Skin epidermis (tissue), 12 donors: ENCODE measurements around the gene TTC14.

Experiments used
- H3K27ac ChIP-seq, 21 experiments: fragments of 200-600 bp; sonication (generic) in 11 of 21; one replicate each; pipeline ENCODE4 v1.5.0; 2020; ENCODE audit warnings: mild to moderate bottlenecking in 3 of 21, inconsistent platforms in 2 of 21, moderate library complexity in 2 of 21
- H3K4me3 ChIP-seq, 7 experiments: fragments of 200-600 bp; sonication (generic) in 2 of 7; one replicate each; pipeline ENCODE4 v1.5.0; 2020; ENCODE audit warnings: inconsistent platforms in 2 of 7, mild to moderate bottlenecking in 2 of 7, moderate library complexity in 1 of 7

The TTC14 gene

DNA sequence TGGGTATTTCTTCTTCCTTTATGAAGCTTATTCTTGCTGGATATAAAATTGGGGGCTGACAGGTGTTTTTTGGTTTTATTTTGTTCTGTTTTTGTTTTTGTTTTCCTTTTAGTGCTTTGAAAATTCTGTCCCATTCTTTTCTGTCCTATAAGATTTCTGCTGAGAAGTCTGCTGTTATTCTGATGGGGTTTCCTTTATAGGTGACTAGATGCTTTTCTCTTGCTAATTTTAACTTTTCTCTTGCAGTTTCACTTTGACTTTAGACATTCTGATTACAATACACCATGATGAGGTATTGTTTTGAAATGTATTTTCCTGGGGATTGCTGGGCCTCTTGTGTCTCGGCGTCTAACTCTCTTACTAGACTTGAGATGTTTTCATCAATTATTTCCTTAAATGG, 22.8 kb downstream of the TTC14 start:
- Histone ChIP-seq H3K27ac (no peak overlapping the region), H3K4me3 (no peak overlapping the region)

DNA sequence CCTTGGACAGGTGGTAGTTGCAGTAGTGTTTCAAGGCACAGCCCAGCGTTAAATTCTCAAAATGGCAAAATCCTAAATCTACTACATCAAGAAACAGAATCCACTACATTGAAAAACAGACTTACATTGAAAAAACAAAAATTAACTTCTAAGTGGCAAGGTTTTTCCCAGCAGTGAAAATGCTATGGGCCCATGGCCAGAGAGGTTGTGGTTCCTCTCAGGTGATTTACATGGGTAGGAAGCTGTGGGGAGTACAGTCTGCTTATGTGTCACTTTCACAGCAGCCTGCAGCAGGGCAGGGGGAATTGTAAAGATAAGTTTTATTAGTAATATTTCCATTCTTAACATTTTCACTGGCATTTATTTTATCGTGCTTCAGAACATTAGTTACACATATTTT, 24.9 kb downstream of the TTC14 start:
- no peak overlapping the region for H3K27ac ChIP-seq
- no peak overlapping the region for H3K4me3 ChIP-seq

DNA sequence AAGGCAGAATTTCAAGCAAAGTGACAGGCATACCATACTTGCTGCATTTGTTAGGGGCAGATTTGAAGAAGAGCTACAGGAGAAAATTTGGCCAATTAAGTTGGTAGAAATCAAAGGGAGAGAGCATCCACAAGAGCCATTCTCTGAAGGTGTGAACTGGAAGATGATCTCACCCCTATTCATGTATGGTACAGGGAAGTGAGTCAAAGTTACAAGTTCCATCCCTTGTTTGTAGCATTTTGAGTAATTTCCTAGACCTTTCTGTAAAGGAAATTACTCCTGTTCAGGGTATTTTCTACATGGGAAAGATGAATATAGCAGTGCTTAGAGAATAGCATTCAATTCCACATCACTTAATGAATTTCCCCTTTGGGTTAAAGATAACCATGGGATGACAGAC, 28.4 kb downstream of the TTC14 start:
- Histone ChIP-seq H3K4me3 (no peak overlapping the region), H3K27ac (no peak overlapping the region)

DNA sequence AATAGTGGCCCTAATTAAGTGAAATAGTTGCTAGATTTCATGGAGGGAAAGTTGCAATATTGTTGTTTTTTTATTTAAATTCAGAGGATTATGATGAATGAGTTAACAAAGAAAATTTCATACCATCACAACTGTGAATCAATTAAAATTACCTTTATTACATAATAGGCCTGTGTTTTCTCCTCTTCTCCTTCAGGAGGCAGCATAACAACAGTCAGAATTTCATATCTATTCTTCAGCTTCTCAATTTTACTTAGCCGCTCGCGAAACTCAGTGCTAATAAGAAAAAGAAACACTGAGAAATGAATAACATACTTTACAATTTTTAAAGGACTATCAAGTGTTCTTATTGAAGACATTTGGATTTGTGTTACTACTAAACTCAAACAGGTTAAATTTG, 29.4 kb downstream of the TTC14 start:
- Histone ChIP-seq H3K27ac (no peak overlapping the region), H3K4me3 (no peak overlapping the region)

GRCh38 chr3:180633722-180634121, 31.8 kb downstream of the TTC14 start:
- Histone ChIP-seq H3K4me3 (no peak overlapping the region), H3K27ac (no peak overlapping the region)

GRCh38 chr3:180640987-180641386, 39.0 kb downstream of the TTC14 start:
- H3K27ac ChIP-seq = no peak overlapping the region
- H3K4me3 ChIP-seq = no peak overlapping the region

- H3K4me3 ChIP-seq = no peak overlapping the region
- no peak overlapping the region for H3K27ac ChIP-seq
Measured at GRCh38 chr3:180646187-180646790, 44.3 kb downstream of the TTC14 start.

DNA sequence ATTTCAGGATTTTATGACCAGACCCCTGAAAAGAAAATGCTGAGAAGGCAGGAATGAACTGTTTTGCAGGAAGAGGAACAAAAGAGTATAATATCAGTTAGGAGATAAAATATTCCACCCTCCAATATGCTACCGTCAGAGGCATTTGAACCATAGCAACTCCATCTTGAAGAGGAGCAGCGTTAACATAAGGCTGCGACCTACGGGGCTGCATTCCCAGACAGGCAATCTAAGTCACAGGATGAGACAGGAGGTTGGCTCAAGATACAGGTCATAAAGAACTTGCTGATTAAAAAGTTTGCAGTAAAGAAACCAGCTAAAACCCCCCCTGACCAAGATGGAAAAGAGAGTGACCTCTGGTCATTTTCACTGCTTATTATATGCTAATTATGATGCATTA, 54.4 kb downstream of the TTC14 start:
- H3K27ac ChIP-seq = no peak overlapping the region
- no peak overlapping the region for H3K4me3 ChIP-seq

DNA sequence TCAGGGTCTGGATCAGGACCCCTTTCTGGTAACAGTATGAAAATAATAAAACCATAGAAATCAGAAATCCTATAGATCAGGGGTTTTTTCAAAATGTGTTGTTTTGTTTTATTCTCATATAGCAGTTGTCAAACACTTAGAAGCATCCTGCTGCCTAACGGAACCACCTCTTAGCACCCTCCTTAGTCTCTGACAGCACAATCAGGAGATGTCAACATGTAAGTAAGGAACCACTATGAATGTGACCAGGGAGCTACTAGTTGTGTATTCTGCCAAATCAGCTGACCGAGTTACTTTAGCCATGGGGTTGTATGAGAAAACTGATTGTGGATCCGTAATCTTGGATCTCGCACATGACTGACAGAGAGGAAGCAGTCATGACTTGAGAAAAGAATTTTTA, 55.1 kb downstream of the TTC14 start:
- no peak overlapping the region for H3K4me3 ChIP-seq
- H3K27ac ChIP-seq = no peak overlapping the region
